ENCODE results near the gene TMEM108.

The TMEM108 gene

DNA sequence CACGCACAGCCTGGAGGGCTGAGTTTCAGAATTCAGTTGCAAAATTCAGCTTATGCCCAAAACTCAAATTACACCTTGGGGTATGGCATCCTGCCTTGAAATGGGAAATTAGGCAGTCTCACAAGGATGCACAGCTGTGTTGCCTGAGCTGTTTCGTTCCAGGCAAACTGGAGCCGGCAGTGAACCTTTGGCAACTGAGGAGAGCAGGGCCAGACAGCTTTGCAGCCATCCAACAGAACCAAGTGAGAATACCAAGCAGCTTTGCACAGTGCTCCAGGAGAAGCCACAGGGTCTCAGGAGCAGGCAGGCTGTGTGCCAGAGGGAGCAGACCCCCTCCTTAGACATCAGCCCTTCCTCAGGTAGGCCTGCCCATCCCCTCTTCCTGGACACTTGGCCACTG, 329.2 kb downstream of the TMEM108 start:
- ATAC-seq = no peak
- TF ChIP-seq ZNF565 (CRISPR knock-in tag; conservative IDR thresholded peaks at IDR 0.05; ENCODE audit: low read depth) (no peak), PPARA (CRISPR knock-in tag; IDR thresholded peaks at IDR 0.05; ENCODE audit: borderline replicate concordance) (no peak), ZNF8 (CRISPR knock-in tag; IDR thresholded peaks at IDR 0.05) (no peak), BACH2 (CRISPR knock-in tag; IDR thresholded peaks at IDR 0.05; ENCODE audit: borderline replicate concordance) (no peak), ZC3H10 (CRISPR knock-in tag; IDR thresholded peaks at IDR 0.05) (no peak), ZNF70 (CRISPR knock-in tag; IDR thresholded peaks at IDR 0.05) (no peak), TCF4 (CRISPR knock-in tag; IDR thresholded peaks at IDR 0.05; ENCODE audit: borderline replicate concordance) (no peak), ZFP30 (CRISPR knock-in tag; IDR thresholded peaks at IDR 0.05) (no peak), OSR1 (CRISPR knock-in tag; IDR thresholded peaks at IDR 0.05) (no peak), GLIS3 (CRISPR knock-in tag; IDR thresholded peaks at IDR 0.05) (no peak), ESRRG (CRISPR knock-in tag; IDR thresholded peaks at IDR 0.05) (no peak), SNAI2 (CRISPR knock-in tag; IDR thresholded peaks at IDR 0.05) (no peak), ISL1 (CRISPR knock-in tag; IDR thresholded peaks at IDR 0.05) (no peak)
- TF ChIP-seq, protein P1, sequence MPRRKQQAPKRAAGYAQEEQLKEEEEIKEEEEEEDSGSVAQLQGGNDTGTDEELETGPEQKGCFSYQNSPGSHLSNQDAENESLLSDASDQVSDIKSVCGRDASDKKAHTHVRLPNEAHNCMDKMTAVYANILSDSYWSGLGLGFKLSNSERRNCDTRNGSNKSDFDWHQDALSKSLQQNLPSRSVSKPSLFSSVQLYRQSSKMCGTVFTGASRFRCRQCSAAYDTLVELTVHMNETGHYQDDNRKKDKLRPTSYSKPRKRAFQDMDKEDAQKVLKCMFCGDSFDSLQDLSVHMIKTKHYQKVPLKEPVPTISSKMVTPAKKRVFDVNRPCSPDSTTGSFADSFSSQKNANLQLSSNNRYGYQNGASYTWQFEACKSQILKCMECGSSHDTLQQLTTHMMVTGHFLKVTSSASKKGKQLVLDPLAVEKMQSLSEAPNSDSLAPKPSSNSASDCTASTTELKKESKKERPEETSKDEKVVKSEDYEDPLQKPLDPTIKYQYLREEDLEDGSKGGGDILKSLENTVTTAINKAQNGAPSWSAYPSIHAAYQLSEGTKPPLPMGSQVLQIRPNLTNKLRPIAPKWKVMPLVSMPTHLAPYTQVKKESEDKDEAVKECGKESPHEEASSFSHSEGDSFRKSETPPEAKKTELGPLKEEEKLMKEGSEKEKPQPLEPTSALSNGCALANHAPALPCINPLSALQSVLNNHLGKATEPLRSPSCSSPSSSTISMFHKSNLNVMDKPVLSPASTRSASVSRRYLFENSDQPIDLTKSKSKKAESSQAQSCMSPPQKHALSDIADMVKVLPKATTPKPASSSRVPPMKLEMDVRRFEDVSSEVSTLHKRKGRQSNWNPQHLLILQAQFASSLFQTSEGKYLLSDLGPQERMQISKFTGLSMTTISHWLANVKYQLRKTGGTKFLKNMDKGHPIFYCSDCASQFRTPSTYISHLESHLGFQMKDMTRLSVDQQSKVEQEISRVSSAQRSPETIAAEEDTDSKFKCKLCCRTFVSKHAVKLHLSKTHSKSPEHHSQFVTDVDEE (CRISPR knock-in tag; IDR thresholded peaks at IDR 0.05) = no peak
- TF ChIP-seq, protein P2, sequence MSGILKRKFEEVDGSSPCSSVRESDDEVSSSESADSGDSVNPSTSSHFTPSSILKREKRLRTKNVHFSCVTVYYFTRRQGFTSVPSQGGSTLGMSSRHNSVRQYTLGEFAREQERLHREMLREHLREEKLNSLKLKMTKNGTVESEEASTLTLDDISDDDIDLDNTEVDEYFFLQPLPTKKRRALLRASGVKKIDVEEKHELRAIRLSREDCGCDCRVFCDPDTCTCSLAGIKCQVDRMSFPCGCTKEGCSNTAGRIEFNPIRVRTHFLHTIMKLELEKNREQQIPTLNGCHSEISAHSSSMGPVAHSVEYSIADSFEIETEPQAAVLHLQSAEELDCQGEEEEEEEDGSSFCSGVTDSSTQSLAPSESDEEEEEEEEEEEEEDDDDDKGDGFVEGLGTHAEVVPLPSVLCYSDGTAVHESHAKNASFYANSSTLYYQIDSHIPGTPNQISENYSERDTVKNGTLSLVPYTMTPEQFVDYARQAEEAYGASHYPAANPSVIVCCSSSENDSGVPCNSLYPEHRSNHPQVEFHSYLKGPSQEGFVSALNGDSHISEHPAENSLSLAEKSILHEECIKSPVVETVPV (CRISPR knock-in tag; IDR thresholded peaks at IDR 0.05) = no peak
- TF ChIP-seq, protein P3, sequence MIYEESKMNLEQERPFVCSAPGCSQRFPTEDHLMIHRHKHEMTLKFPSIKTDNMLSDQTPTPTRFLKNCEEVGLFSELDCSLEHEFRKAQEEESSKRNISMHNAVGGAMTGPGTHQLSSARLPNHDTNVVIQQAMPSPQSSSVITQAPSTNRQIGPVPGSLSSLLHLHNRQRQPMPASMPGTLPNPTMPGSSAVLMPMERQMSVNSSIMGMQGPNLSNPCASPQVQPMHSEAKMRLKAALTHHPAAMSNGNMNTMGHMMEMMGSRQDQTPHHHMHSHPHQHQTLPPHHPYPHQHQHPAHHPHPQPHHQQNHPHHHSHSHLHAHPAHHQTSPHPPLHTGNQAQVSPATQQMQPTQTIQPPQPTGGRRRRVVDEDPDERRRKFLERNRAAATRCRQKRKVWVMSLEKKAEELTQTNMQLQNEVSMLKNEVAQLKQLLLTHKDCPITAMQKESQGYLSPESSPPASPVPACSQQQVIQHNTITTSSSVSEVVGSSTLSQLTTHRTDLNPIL (CRISPR knock-in tag; IDR thresholded peaks at IDR 0.05; ENCODE audit: low read depth) = no peak
- TF ChIP-seq, protein P4, sequence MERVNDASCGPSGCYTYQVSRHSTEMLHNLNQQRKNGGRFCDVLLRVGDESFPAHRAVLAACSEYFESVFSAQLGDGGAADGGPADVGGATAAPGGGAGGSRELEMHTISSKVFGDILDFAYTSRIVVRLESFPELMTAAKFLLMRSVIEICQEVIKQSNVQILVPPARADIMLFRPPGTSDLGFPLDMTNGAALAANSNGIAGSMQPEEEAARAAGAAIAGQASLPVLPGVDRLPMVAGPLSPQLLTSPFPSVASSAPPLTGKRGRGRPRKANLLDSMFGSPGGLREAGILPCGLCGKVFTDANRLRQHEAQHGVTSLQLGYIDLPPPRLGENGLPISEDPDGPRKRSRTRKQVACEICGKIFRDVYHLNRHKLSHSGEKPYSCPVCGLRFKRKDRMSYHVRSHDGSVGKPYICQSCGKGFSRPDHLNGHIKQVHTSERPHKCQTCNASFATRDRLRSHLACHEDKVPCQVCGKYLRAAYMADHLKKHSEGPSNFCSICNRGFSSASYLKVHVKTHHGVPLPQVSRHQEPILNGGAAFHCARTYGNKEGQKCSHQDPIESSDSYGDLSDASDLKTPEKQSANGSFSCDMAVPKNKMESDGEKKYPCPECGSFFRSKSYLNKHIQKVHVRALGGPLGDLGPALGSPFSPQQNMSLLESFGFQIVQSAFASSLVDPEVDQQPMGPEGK (CRISPR knock-in tag; IDR thresholded peaks at IDR 0.05; ENCODE audit: borderline replicate concordance) = no peak

DNA sequence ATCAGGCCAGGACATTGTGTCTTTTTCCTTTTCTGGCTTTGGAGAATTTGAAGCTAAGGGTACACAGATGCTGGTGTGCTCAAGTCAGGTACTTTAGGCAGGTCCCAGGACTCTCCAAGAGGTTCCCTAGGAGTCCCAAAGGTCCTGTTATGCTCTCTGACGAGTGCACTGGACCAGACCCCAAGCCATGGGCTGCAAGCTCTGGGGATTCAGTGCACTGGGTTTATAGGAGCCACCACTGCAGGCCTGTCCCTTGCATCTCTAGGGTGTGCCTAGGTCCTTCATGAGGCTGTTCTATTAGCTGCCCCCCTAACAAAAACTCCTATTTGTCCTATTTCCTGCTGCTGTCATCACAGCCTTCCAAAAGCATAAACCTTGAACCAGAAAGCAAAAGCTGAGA, 329.8 kb downstream of the TMEM108 start:
- ATAC-seq = no peak
- TF ChIP-seq SNAI2 (CRISPR knock-in tag; IDR thresholded peaks at IDR 0.05) (no peak), TOX (CRISPR knock-in tag; IDR thresholded peaks at IDR 0.05; ENCODE audit: borderline replicate concordance) (no peak), ZFP30 (CRISPR knock-in tag; IDR thresholded peaks at IDR 0.05) (no peak), ZNF70 (CRISPR knock-in tag; IDR thresholded peaks at IDR 0.05) (no peak), ZNF8 (CRISPR knock-in tag; IDR thresholded peaks at IDR 0.05) (no peak), ZFP3 (CRISPR knock-in tag; IDR thresholded peaks at IDR 0.05) (no peak), BACH2 (CRISPR knock-in tag; IDR thresholded peaks at IDR 0.05; ENCODE audit: borderline replicate concordance) (no peak), OSR1 (CRISPR knock-in tag; IDR thresholded peaks at IDR 0.05) (no peak)
- TF ChIP-seq, protein P1 (CRISPR knock-in tag; IDR thresholded peaks at IDR 0.05) = no peak
- TF ChIP-seq, protein P2 (CRISPR knock-in tag; IDR thresholded peaks at IDR 0.05) = no peak
